GM12801 (cell line): ENCODE data around the gene KCNH2.

Experiments
- CTCF ChIP-seq: IDR thresholded peaks from one replicate; pipeline ENCODE4 v1.5.1; 2011; ENCODE audit warnings: control low read depth; ENCODE audit not compliant: insufficient read length; ENCODE audit errors: extremely low read depth

Gene KCNH2

GRCh38 chr7:150968056-150968733 lies 9.9 kb downstream of the KCNH2 start:
- TF ChIP-seq CTCF, result no peak

GRCh38 chr7:150967349-150967748 lies 10.8 kb downstream of the KCNH2 start:
- no peak for TF ChIP-seq CTCF

- TF ChIP-seq CTCF, result no peak
Observed at GRCh38 chr7:150966002-150966401, 12.1 kb downstream of the KCNH2 start.

- no peak for TF ChIP-seq CTCF
Observed at GRCh38 chr7:150965273-150965830, 12.8 kb downstream of the KCNH2 start.

GRCh38 chr7:150964593-150965111 lies 13.5 kb downstream of the KCNH2 start:
- no peak for TF ChIP-seq CTCF

GRCh38 chr7:150963707-150964559 lies 14.2 kb downstream of the KCNH2 start:
- no peak for TF ChIP-seq CTCF

- TF ChIP-seq CTCF, result no peak
Observed at GRCh38 chr7:150962553-150963399, 15.3 kb downstream of the KCNH2 start.
